Effector CD8-positive, alpha-beta T cell (primary cell): ENCODE measurements around the gene NID2.

ENCODE experiments used
- DNase-seq: peaks from one replicate; lab custom pipeline; 2025; lab: John Stamatoyannopoulos, UW

NID2 gene

DNA sequence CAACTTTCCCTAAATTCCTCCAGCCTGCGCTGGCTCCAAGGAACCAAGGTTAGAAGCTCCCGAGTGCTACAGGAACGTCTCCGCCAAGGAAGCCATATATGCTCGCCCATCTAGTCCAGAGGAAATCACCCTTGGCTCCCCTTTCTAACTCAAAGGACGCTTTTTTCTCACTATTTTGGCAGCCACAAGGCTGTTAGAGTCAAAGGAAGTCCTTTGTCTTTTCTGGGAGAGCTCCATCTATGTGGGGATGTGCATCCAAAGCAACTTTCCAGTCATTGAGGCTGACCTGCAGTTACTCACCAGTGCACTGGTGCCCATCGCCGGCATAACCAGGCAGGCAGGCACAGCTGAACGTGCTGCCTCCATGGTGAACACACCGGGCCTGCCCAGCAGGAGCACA lies 42.0 kb downstream of the NID2 start:
- DNase-seq, result no peak

DNA sequence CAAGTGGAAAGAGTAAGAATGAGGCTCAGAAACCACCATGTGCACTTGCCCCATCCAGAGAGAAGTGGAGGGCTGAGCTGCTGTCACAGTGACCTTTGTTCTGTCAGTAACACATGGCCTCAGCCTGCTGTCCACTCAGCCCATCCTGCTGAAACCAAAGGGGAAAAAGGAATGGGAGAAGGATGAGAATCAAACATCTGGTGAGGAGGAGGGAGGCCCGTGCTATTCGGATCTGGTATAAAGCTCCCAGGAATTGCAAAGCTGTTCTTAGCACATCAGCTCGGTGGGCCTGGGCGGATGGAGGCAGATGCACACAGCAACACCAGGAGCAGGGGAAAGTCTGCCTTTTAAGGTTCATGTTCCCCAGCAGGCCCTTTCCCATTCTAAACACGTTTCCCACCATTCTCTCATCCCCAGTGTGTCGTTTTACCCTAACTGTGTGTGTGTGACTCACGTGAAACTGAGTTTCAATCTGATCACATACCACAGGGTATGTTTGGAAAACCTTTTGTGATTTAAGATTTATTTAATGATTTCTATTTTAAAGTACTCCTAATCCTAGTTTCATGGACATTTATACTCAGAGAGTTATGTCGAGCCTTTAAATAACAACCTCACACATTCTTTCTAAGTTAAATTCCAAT lies 42.7 kb downstream of the NID2 start:
- no peak for DNase-seq

GRCh38 chr14:52025310-52025709 lies 43.5 kb downstream of the NID2 start:
- no peak for DNase-seq

DNA sequence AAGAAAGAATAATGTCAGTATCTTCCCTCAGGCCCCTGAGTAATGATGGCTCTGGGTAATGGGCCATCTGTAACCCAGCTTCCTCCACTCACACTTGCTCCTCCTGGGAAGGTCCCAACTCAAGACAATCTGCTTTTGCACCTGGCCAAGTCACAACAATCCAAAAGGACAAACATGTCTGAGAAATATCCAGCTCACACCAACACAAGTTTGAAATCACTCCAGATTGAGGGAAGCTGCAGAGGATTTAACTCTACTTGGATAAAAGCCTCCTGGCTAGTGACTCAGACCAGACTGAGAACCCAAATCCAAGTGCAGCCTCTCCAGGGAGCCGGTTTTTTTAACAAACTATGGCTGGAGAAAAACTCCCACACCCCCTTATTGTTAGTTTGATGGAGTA lies 45.3 kb downstream of the NID2 start:
- no peak for DNase-seq

- DNase-seq, result no peak
Observed at GRCh38 chr14:52021957-52022600, 46.8 kb downstream of the NID2 start.

GRCh38 chr14:52020866-52021717 lies 47.8 kb downstream of the NID2 start:
- DNase-seq, result no peak

- no peak for DNase-seq
Observed at GRCh38 chr14:52020161-52020714, 48.6 kb downstream of the NID2 start.

- no peak for DNase-seq
Observed at GRCh38 chr14:52018970-52019369, 49.9 kb downstream of the NID2 start.

DNA sequence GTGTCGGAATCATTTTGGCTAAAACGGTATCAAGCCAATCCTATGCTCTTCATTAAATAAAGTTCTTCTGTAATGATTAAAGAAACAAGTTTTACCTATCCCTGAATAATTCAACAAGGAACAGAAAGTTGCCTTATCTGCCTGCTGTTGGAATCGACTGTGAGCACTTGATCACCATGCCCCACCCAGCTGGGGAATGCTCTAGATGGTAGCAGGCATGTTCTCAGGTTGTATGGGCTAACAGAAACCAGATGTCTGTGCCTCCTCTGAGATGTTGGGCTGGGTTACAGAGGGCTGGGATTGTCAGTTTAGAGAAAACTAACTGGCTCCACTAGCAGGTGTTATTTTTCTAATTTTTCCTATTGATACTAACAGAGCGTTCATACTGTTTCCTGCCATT lies 50.6 kb downstream of the NID2 start:
- DNase-seq, result no peak

- DNase-seq, result no peak
Observed at GRCh38 chr14:52015411-52016030, 53.3 kb downstream of the NID2 start.

- no peak for DNase-seq
Observed at GRCh38 chr14:52014601-52015267, 54.1 kb downstream of the NID2 start.

DNA sequence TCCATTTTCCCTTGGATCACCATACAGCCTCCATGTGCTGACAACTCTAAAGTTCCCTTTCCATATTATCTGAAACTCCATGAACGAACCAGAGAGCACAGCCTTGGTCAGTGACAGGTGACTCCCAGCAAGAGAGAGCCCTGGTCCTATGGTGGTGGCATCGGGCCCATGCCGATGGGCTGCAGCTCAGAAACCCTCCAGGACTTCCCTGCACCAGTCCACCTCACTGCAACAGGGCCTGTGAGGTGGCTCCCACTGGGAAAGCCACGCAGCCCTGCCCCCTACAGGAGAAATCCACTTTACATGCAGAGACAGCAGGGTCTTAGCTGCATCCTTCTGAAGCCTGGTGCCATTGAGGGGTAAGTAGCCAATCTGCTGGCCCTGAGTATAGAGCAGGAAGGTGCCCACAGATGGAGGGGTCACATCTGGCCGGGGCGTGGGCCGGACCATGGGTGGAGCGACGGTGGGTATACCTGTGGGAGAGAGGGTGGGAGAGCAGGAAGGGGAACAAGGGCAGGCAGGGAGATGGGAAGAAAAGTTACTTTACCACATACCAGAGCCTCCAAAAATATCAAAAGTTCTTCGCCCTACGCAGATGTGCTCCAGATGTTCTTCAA lies 54.8 kb downstream of the NID2 start:
- DNase-seq, result no peak

- no peak for DNase-seq
Observed at GRCh38 chr14:52012635-52013034, 56.2 kb downstream of the NID2 start.

GRCh38 chr14:52011523-52011922 lies 57.3 kb downstream of the NID2 start:
- DNase-seq, result no peak

GRCh38 chr14:52010173-52010693 lies 58.6 kb downstream of the NID2 start:
- no peak for DNase-seq

GRCh38 chr14:52008136-52008535 lies 60.7 kb downstream of the NID2 start:
- no peak for DNase-seq

- no peak for DNase-seq
Observed at GRCh38 chr14:52007637-52008036, 61.2 kb downstream of the NID2 start.

DNA sequence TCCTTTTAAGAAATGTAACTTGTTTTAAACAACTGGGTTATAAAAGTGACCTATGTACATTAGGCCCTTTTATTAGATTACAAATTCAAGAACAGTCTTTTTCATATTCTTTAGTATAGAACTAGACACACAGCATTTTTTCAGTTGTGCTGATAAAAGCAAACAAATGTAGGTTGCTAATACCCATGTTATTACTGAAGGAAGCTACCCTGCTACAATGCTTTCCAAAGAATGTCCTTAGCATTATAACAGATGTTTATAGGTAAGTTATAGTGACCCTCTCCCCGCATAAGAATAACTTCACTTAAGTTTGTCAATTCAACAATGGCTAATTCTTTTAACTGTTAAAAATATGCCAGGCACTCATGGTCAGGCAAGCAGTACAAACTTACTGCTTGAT lies 61.6 kb downstream of the NID2 start:
- no peak for DNase-seq

DNA sequence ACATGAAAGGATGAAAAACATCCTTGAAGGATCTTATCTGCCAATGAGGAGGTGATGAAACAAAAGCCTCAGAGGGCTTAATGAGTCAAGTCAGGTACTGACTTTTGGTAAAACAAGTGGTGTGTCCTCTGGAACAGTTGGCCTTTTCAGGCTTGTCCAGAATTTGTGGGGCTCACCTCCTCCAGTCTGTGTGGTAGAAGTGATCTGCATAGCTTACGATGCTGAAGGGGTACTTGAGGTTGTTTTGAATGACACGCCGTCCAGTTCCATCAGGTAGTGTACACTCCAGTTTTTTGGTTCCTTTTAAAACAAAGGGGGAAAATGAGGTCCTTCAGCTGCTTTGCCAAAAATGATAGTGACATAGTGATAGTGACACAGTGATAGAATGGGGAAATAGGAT lies 62.5 kb downstream of the NID2 start:
- no peak for DNase-seq

DNA sequence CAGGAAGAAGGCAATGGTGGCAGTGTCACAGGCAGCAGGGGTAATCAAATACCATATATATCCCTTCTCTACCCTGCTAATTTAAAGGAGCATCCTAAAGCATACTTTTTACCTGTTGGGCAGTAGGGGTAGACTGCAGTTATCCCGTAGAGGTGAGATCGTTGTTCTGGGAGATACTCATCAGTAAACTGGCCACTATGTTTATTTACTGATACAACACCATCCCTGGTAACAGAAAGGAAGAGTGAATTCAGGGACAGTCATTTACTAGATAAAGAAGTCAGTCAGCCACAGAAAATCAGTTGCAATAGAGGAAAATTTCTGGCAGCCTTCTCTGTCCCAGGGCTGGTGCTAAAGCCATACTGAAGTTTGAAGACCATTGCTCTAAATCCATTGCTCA lies 63.2 kb downstream of the NID2 start:
- no peak for DNase-seq

DNA sequence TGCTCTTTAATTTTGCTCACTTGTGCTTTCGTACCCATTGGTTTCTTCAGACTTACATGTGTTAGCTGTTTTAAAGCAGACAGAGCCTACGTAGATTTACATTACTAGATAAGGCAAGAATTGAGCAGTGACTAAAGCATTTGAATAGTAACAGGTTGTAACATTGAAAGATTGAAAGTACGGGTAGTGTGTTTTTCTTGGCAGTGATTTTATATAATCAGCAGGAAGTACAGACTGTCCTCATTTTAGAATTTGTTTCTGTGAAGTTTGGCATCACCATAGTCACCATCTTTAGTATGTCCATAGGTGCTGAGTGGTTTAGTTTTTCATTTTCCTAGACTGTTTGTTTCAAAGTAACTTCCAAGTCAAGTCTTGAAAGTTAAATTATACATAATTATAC lies 65.5 kb downstream of the NID2 start:
- DNase-seq, result no peak
